ENCODE measurements around the gene C16orf86.

C16orf86 gene

GRCh38 chr16:67699265-67699664 is 32.7 kb downstream of the C16orf86 start:
- no peak for DNase-seq

GRCh38 chr16:67701420-67701819 is 34.8 kb downstream of the C16orf86 start:
- no peak for DNase-seq

- DNase-seq = no peak
Observed at GRCh38 chr16:67702130-67702529, 35.5 kb downstream of the C16orf86 start.

GRCh38 chr16:67703626-67704025 is 37.0 kb downstream of the C16orf86 start:
- DNase-seq = no peak

- no peak for DNase-seq
Observed at GRCh38 chr16:67704110-67704509, 37.5 kb downstream of the C16orf86 start.

GRCh38 chr16:67707210-67707609 is 40.6 kb downstream of the C16orf86 start:
- no peak for DNase-seq

- DNase-seq = no peak
Observed at GRCh38 chr16:67707790-67708189, 41.2 kb downstream of the C16orf86 start.

GRCh38 chr16:67708368-67708771 is 41.8 kb downstream of the C16orf86 start:
- DNase-seq = no peak

GRCh38 chr16:67709050-67709449 is 42.4 kb downstream of the C16orf86 start:
- no peak for DNase-seq

- DNase-seq = no peak
Observed at GRCh38 chr16:67710607-67711006, 44.0 kb downstream of the C16orf86 start.

- peak; percentile 65 to 67 for DNase-seq
Observed at GRCh38 chr16:67713647-67714273, 47.1 kb downstream of the C16orf86 start.

GRCh38 chr16:67714522-67714921 is 47.9 kb downstream of the C16orf86 start:
- no peak for DNase-seq

GRCh38 chr16:67716097-67716496 is 49.5 kb downstream of the C16orf86 start:
- DNase-seq = no peak

Data from AML-193 (cell line).